SK-N-SH (cell line): ENCODE data around the gene PDCD6IP. TPM values are rescaled to one million over a fixed set of nuclear protein-coding genes. Genes with fewer than 3 reads are reported as not detected.

Experiments used
- CTCF ChIA-PET: fragments of 300-600, 350-600 bp; formaldehyde crosslinking; extraction: SDS; loops from one replicate; lab custom pipeline; 2021; lab: Yijun Ruan, JAX
- POLR2A ChIA-PET: fragments of 350-600 bp; sonication (Branson Sonifier 250); formaldehyde crosslinking; extraction: SDS; loops from one replicate; lab custom pipeline; 2020; ENCODE audit warnings: antibody characterized with exemption, inconsistent platforms; lab: Yijun Ruan, JAX
- DNase-seq: peaks from one replicate; pipeline ENCODE4 v3.0.0; 2012
- H2AFZ ChIP-seq: fragments of 200-600 bp; sonication (generic); 2 replicates; pipeline ENCODE4 v1.8.1; 2016; ENCODE audit warnings: antibody characterized with exemption, mild to moderate bottlenecking, low read depth
- H3F3A ChIP-seq: fragments of 200-600 bp; sonication (generic); replicated peaks from 2 replicates; pipeline ENCODE3; 2016; ENCODE audit warnings: antibody characterized with exemption, mild to moderate bottlenecking; ENCODE audit not compliant: insufficient read depth
- H3K27ac ChIP-seq, 2 experiments: fragments of 200-500 bp in 1 of 2; fragments of 200-600 bp in 1 of 2; sonication (Bioruptor generic) in 1 of 2; sonication (generic), shearing (Covaris generic) in 1 of 2; 2 replicates each; pipeline versions ENCODE4 v1.5.1 to v1.6.1; 2014 to 2016; ENCODE audit warnings: low read depth in 2 of 2, inconsistent platforms in 1 of 2, low read length in 1 of 2, mild to moderate bottlenecking in 1 of 2, mixed read lengths in 1 of 2
- H3K27me3 ChIP-seq: fragments of 200-600 bp; sonication (generic), shearing (Covaris generic); 2 replicates; pipeline ENCODE4 v1.6.1; 2016; ENCODE audit warnings: mixed run types; ENCODE audit not compliant: insufficient read depth
- H3K36me3 ChIP-seq, 2 experiments: fragments of 200-500 bp in 1 of 2; fragments of 200-600 bp in 1 of 2; sonication (Bioruptor generic) in 1 of 2; sonication (generic) in 1 of 2; replicated peaks in 1 of 2; 2 replicates each; pipeline versions ENCODE3 to v1.5.1; 2014 to 2016; ENCODE audit warnings: low read length in 1 of 2, mild to moderate bottlenecking in 1 of 2; ENCODE audit not compliant: insufficient read depth in 2 of 2, control insufficient read depth in 1 of 2
- H3K4me1 ChIP-seq, 2 experiments: fragments of 200-500 bp in 1 of 2; fragments of 200-600 bp in 1 of 2; sonication (Bioruptor generic) in 1 of 2; sonication (generic), shearing (Covaris generic) in 1 of 2; 2 replicates each; pipeline versions ENCODE4 v1.5.1 to v1.6.1; 2014 to 2016; ENCODE audit warnings: low read depth in 1 of 2, low read length in 1 of 2, mixed run types in 1 of 2; ENCODE audit not compliant: insufficient read depth in 2 of 2, control insufficient read depth in 1 of 2
- H3K4me2 ChIP-seq: fragments of 200-600 bp; sonication (generic), shearing (Covaris generic); 2 replicates; pipeline ENCODE4 v1.6.1; 2017; ENCODE audit warnings: mixed run types
- H3K4me3 ChIP-seq, 2 experiments: fragments of 200-500 bp in 1 of 2; fragments of 200-600 bp in 1 of 2; sonication (Bioruptor generic) in 1 of 2; sonication (generic), shearing (Covaris generic) in 1 of 2; 2 replicates each; pipeline versions ENCODE4 v1.5.1 to v1.8.1; 2014 to 2016; ENCODE audit warnings: low read depth in 2 of 2, inconsistent platforms in 1 of 2, low read length in 1 of 2, mild to moderate bottlenecking in 1 of 2, mixed read lengths in 1 of 2, moderate library complexity in 1 of 2
- H3K79me2 ChIP-seq: fragments of 200-600 bp; sonication (generic); 2 replicates; pipeline ENCODE4 v1.8.1; 2017; ENCODE audit warnings: mild to moderate bottlenecking; ENCODE audit not compliant: insufficient read depth
- H3K9ac ChIP-seq: fragments of 200-600 bp; sonication (generic); 2 replicates; pipeline ENCODE4 v1.6.1; 2017; ENCODE audit warnings: mixed run types
- H3K9me2 ChIP-seq: fragments of 200-600 bp; sonication (generic); 2 replicates; pipeline ENCODE4 v1.6.1; 2017; ENCODE audit warnings: mixed run types
- H3K9me3 ChIP-seq: fragments of 200-600 bp; sonication (generic); 2 replicates; pipeline ENCODE4 v1.6.1; 2017; ENCODE audit warnings: mixed run types, mild to moderate bottlenecking, moderate library complexity
- H4K20me1 ChIP-seq: fragments of 200-600 bp; sonication (generic); 2 replicates; pipeline ENCODE4 v1.6.1; 2017; ENCODE audit warnings: mild to moderate bottlenecking, mixed run types; ENCODE audit not compliant: insufficient read depth
- CTCF ChIP-seq: fragments of 200-600 bp; sonication (generic); IDR thresholded peaks from 2 replicates; pipeline ENCODE4 v1.6.1; 2017; ENCODE audit warnings: antibody characterized with exemption, mild to moderate bottlenecking, moderate library complexity
- IRF3 ChIP-seq: fragments of 150-350 bp; IDR thresholded peaks from 2 replicates; pipeline ENCODE4 v1.6.1; 2016; ENCODE audit warnings: mild to moderate bottlenecking, low read depth, low read length
- NFIC ChIP-seq: IDR thresholded peaks from 2 replicates; pipeline ENCODE4 v1.4.0; 2012; ENCODE audit warnings: borderline replicate concordance
- RCOR1 ChIP-seq: fragments of 150-350 bp; IDR thresholded peaks from 2 replicates; pipeline ENCODE4 v1.6.1; 2017; ENCODE audit warnings: antibody characterized with exemption, low read length
- SIN3A ChIP-seq: IDR thresholded peaks from 2 replicates; pipeline ENCODE4 v1.6.1; 2012; ENCODE audit warnings: low read depth, mild to moderate bottlenecking, low read length, moderate library complexity, borderline replicate concordance
- TAF1 ChIP-seq: IDR thresholded peaks from 2 replicates; pipeline ENCODE4 v1.6.1; 2012; ENCODE audit warnings: low read depth, mild to moderate bottlenecking, low read length, moderate library complexity, borderline replicate concordance
- TCF12 ChIP-seq: IDR thresholded peaks from 2 replicates; pipeline ENCODE4 v1.4.0; 2012
- TEAD4 ChIP-seq: IDR thresholded peaks from 2 replicates; pipeline ENCODE4 v1.4.0; 2012; ENCODE audit warnings: mild to moderate bottlenecking, borderline replicate concordance; ENCODE audit not compliant: insufficient read depth
- polyA plus RNA-seq, 3 experiments: library from polyadenylated mRNA; depleted of rRNA; stranded (reverse); fragments of >200 nt; gene quantifications; 2 replicates each; pipeline ENCODE4 v1.2.3, GENCODE V29; 2012
- TF ChIP-seq, protein P1 (sequence below): IDR thresholded peaks from 2 replicates; pipeline ENCODE4 v1.4.0; 2012; ENCODE audit warnings: low read depth
- TF ChIP-seq, protein P2 (sequence below): IDR thresholded peaks from 2 replicates; pipeline ENCODE4 v1.4.0; 2012; ENCODE audit warnings: low read depth, borderline replicate concordance
- TF ChIP-seq, protein P3 (sequence below): IDR thresholded peaks from 2 replicates; pipeline ENCODE4; 2012

PDCD6IP gene
- polyA plus RNA-seq, 1 of the 3 experiments (the other 2 are of a cell fraction): 49.1 TPM

DNA sequence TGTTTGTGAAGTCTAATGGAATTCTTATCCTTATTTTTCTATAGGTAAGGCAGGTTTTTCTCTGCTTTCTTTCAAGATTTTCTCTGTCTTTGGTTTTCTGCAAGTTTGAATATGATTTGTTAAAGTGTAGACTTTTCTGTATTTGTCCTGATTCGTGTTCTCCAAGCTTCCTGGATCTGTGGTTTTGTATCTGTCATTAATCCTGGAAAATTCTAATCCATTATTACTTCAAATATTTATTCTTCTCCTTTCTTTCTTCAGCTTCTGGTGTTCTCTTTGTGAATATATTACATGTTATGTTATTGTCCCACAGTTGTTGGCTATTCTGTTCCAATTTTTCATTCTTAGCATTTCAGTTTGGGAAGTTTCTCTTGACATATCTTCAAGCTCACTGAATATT lies 76.4 kb downstream of the PDCD6IP start (continued):
- TF ChIP-seq RCOR1: no peak
- TF ChIP-seq, protein P1, sequence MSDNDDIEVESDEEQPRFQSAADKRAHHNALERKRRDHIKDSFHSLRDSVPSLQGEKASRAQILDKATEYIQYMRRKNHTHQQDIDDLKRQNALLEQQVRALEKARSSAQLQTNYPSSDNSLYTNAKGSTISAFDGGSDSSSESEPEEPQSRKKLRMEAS: no peak
- TF ChIP-seq SIN3A: no peak
- TF ChIP-seq TAF1: no peak
- TF ChIP-seq CTCF: no peak
- no peak for TF ChIP-seq NFIC
- TF ChIP-seq TCF12: no peak

DNA sequence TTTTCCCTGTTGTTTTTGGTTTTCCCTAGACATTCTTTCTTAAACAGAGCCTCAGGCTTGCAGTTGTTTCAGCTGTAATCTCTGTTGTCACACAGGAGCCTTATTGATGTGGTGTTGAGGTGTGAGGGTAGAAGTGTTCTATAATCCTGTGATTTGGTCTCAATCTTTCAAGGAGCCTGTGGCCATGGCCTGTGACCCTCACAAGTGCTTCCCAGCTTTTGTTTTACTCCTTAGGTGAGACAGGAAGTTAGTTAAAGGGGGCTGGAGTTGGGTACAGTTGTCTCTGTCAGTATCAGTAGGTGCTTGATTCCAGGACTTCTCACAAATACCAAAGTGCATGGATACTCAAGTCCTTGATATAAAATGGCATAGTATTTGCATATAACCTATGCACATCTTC lies 77.2 kb downstream of the PDCD6IP start:
- TF ChIP-seq, protein P2, sequence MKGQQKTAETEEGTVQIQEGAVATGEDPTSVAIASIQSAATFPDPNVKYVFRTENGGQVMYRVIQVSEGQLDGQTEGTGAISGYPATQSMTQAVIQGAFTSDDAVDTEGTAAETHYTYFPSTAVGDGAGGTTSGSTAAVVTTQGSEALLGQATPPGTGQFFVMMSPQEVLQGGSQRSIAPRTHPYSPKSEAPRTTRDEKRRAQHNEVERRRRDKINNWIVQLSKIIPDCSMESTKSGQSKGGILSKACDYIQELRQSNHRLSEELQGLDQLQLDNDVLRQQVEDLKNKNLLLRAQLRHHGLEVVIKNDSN: no peak
- TF ChIP-seq IRF3: no peak
- TF ChIP-seq, protein P1: no peak
- TF ChIP-seq TEAD4: no peak
- no peak for TF ChIP-seq CTCF
- TF ChIP-seq, protein P3, sequence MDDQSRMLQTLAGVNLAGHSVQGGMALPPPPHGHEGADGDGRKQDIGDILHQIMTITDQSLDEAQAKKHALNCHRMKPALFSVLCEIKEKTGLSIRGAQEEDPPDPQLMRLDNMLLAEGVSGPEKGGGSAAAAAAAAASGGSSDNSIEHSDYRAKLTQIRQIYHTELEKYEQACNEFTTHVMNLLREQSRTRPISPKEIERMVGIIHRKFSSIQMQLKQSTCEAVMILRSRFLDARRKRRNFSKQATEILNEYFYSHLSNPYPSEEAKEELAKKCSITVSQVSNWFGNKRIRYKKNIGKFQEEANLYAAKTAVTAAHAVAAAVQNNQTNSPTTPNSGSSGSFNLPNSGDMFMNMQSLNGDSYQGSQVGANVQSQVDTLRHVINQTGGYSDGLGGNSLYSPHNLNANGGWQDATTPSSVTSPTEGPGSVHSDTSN: no peak
- H3K4me1 ChIP-seq: peaks cover 0 to 2% of the 10 kb centered on the region in 2 experiments; a peak in 1 of 4 replicates
- H3K4me3 ChIP-seq: no peak overlapping the region
- ChIA-PET CTCF (interaction anchor here (0.7 to 1.4 kb wide), 4 partner anchors 7 to 17 kb away, joined by 3 to 5 read pairs (median 4); no protein-coding TSS in a partner anchor), POLR2A (no interaction called here)
- H3K27ac ChIP-seq: no peak overlapping the region
- no peaks in the 10 kb centered on the region for H3K9me3 ChIP-seq
- DNase-seq: no peak
- H3K79me2 ChIP-seq: no peaks in the 10 kb centered on the region
- H3K27me3 ChIP-seq: no peaks in the 10 kb centered on the region
- no peaks in the 10 kb centered on the region for H4K20me1 ChIP-seq
- no peak overlapping the region for H3K9ac ChIP-seq
- H3K36me3 ChIP-seq: peaks cover 0 to 6% of the 10 kb centered on the region in 2 experiments
- no peak overlapping the region for H2AFZ ChIP-seq
- H3K4me2 ChIP-seq: no peak overlapping the region
- H3F3A ChIP-seq: no peaks in the 10 kb centered on the region
- no peaks in the 10 kb centered on the region for H3K9me2 ChIP-seq
